Stimulated activated naive CD8-positive, alpha-beta T cell treated with anti-CD3 and anti-CD28 coated beads, Interleukin-15, amount 100 ng/mL, for 72 hours (primary cell): ENCODE results near the gene MRPL24.

Experiments
- ATAC-seq: fragments of 150-1000 bp; cut with Tn5 transposase; 2 replicates; pipeline ENCODE4 v1.10.0; 2021; ENCODE audit warnings: mild to moderate bottlenecking, moderate library complexity
- DNase-seq, 2 donors: peaks; one replicate each; pipeline ENCODE4 v3.0.0; 2021 to 2022
- H3K27ac Mint-ChIP-seq, 2 donors: one replicate each; pipeline ENCODE4 v1.8.0; 2022; ENCODE audit warnings: mild to moderate bottlenecking in 2 of 2, mixed read lengths in 2 of 2, moderate library complexity in 2 of 2
- H3K27me3 Mint-ChIP-seq: one replicate; pipeline ENCODE4 v1.8.0; 2022; ENCODE audit warnings: mixed read lengths
- H3K4me1 Mint-ChIP-seq: one replicate; pipeline ENCODE4 v1.8.0; 2022; ENCODE audit warnings: mild to moderate bottlenecking, mixed read lengths
- H3K4me3 Mint-ChIP-seq, 2 donors: one replicate each; pipeline ENCODE4 v1.8.0; 2022; ENCODE audit warnings: mild to moderate bottlenecking in 2 of 2, mixed read lengths in 2 of 2, moderate library complexity in 1 of 2
- H3K9me3 Mint-ChIP-seq, 2 donors: one replicate each; pipeline ENCODE4 v1.8.0; 2022; ENCODE audit warnings: mixed read lengths in 2 of 2

MRPL24 gene

GRCh38 chr1:156698995-156699394 is 41.9 kb downstream of the MRPL24 start:
- H3K9me3 Mint-ChIP-seq: no peaks in the 10 kb centered on the region
- DNase-seq (no peak), ATAC-seq (no peak)
- H3K27me3 Mint-ChIP-seq: peaks cover 65% of the 10 kb centered on the region
- H3K4me3 Mint-ChIP-seq: no peak overlapping the region
- H3K27ac Mint-ChIP-seq: no peak overlapping the region
- peaks cover 15% of the 10 kb centered on the region for H3K4me1 Mint-ChIP-seq

- Mint-ChIP-seq H3K4me1 (peaks cover 23% of the 10 kb centered on the region), H3K9me3 (no peaks in the 10 kb centered on the region), H3K4me3 (no peak overlapping the region), H3K27ac (no peak overlapping the region), H3K27me3 (peaks cover 66% of the 10 kb centered on the region)
- DNase-seq: no peak
- ATAC-seq: no peak
These were observed 43.4 kb downstream of the MRPL24 start for GRCh38 chr1:156697481-156697880.

- H3K27ac Mint-ChIP-seq: no peak overlapping the region
- H3K27me3 Mint-ChIP-seq: peaks cover 72% of the 10 kb centered on the region
- no peak for DNase-seq
- no peak overlapping the region for H3K4me3 Mint-ChIP-seq
- H3K9me3 Mint-ChIP-seq: no peaks in the 10 kb centered on the region
- peaks cover 31% of the 10 kb centered on the region for H3K4me1 Mint-ChIP-seq
- ATAC-seq: no peak
These were observed 44.1 kb downstream of the MRPL24 start for GRCh38 chr1:156696755-156697154.

- Mint-ChIP-seq H3K27me3 (peaks cover 77% of the 10 kb centered on the region), H3K4me1 (peaks cover 28% of the 10 kb centered on the region), H3K4me3 (no peak overlapping the region), H3K9me3 (no peaks in the 10 kb centered on the region), H3K27ac (no peak overlapping the region)
- ATAC-seq (no peak), DNase-seq (no peak)
These were observed 46.3 kb downstream of the MRPL24 start for GRCh38 chr1:156694690-156694962.

GRCh38 chr1:156693848-156694689 is 46.8 kb downstream of the MRPL24 start:
- peaks cover 77% of the 10 kb centered on the region for H3K27me3 Mint-ChIP-seq
- no peak overlapping the region for H3K27ac Mint-ChIP-seq
- no peaks in the 10 kb centered on the region for H3K9me3 Mint-ChIP-seq
- peaks cover 34% of the 10 kb centered on the region for H3K4me1 Mint-ChIP-seq
- H3K4me3 Mint-ChIP-seq: no peak overlapping the region
- ATAC-seq (no peak), DNase-seq (no peak)

- Mint-ChIP-seq H3K27ac (peak overlapping the region in 1 of 2 donors; percentile 52), H3K27me3 (peaks cover 76% of the 10 kb centered on the region), H3K4me3 (no peak overlapping the region), H3K4me1 (peaks cover 36% of the 10 kb centered on the region), H3K9me3 (no peaks in the 10 kb centered on the region)
- DNase-seq: no peak
- no peak for ATAC-seq
These were observed 47.7 kb downstream of the MRPL24 start for GRCh38 chr1:156692925-156693847.

- Mint-ChIP-seq H3K27me3 (peaks cover 76% of the 10 kb centered on the region), H3K9me3 (no peaks in the 10 kb centered on the region), H3K4me3 (no peak overlapping the region), H3K27ac (peak overlapping the region in 1 of 2 donors; percentile 23), H3K4me1 (peaks cover 36% of the 10 kb centered on the region)
- ATAC-seq: no peak
- no peak for DNase-seq
These were observed 48.4 kb downstream of the MRPL24 start for GRCh38 chr1:156692441-156692924.

DNA sequence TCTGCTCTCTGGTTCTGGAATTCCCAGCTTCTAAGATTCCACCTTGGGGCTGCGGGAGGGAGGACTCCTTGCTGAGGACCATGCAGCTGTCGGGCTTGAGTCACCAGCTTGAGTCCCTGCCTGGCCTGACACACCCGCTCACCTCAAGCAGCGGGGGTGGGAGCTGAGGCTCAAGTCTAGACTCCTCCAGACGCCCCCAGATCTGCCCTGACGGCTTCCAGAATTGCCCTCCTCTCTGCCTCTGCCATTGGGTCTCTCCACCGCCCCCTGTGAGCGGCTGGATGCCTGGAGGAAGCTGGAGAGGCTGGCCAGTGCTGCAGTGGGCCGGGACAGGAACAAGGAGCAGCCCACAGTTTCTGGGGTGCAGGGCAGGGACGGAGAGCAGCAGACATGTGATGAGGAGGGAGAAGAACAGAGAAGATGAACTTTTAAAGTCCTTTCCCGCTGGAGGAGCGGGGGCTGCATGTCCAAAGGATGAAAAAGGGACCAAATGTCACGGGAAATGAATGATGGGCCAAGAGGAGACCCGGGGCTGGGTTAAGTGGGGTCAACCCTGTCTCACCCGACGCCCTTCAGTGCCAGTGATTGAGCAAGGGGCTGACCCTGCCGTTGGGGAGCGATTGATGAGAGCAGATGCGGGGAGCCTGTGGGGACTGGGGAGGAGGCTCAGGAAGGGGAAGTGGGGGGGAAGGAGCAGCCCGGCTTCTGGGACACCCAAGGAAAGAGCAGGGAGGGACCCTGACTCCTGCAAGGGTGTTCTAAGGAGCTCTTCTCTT is 49.0 kb downstream of the MRPL24 start:
- Mint-ChIP-seq H3K9me3 (no peaks in the 10 kb centered on the region), H3K4me3 (no peak overlapping the region), H3K4me1 (peaks cover 36% of the 10 kb centered on the region), H3K27me3 (peaks cover 69% of the 10 kb centered on the region), H3K27ac (peak overlapping the region in 1 of 2 donors; percentile 57)
- no peak for ATAC-seq
- DNase-seq: no peak

DNA sequence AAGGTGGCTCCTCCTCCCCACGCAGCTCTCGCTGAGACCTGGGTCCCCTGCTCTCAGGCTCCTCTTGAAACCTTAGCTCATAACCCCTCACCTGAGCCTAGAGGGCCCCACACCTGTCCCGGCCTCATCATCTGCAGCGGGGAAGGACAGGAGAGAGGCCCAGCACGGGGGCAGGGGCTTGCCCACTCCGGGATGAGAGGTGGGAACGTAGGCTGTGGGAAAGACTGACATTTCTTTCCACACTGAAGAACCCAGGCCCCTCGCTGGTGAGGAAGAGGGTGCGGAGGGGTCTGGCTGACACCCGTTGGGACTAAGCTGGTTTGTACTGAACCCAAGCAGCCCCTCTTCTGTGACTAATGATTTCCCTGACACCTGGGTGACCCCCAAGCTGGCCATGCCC is 49.7 kb downstream of the MRPL24 start:
- DNase-seq (no peak), ATAC-seq (no peak)
- H3K4me1 Mint-ChIP-seq: peaks cover 36% of the 10 kb centered on the region
- H3K27ac Mint-ChIP-seq: no peak overlapping the region
- peaks cover 67% of the 10 kb centered on the region for H3K27me3 Mint-ChIP-seq
- no peaks in the 10 kb centered on the region for H3K9me3 Mint-ChIP-seq
- no peak overlapping the region for H3K4me3 Mint-ChIP-seq

- Mint-ChIP-seq H3K4me1 (peaks cover 36% of the 10 kb centered on the region), H3K27me3 (peaks cover 67% of the 10 kb centered on the region), H3K9me3 (no peaks in the 10 kb centered on the region), H3K27ac (no peak overlapping the region), H3K4me3 (no peak overlapping the region)
- ATAC-seq (no peak), DNase-seq (no peak)
These were observed 50.2 kb downstream of the MRPL24 start for GRCh38 chr1:156690675-156691036.

- ATAC-seq: no peak
- H3K27me3 Mint-ChIP-seq: peaks cover 67% of the 10 kb centered on the region
- H3K27ac Mint-ChIP-seq: no peak overlapping the region
- H3K9me3 Mint-ChIP-seq: no peaks in the 10 kb centered on the region
- peaks cover 36% of the 10 kb centered on the region for H3K4me1 Mint-ChIP-seq
- DNase-seq: no peak
- no peak overlapping the region for H3K4me3 Mint-ChIP-seq
These were observed 50.8 kb downstream of the MRPL24 start for GRCh38 chr1:156689953-156690674.

- DNase-seq (peak; percentile 80), ATAC-seq (peak; percentile 96)
- Mint-ChIP-seq H3K27ac (peak overlapping the region in 1 of 2 donors; percentile 86), H3K27me3 (peaks cover 69% of the 10 kb centered on the region), H3K4me3 (peak overlapping the region; percentile 48 to 74), H3K4me1 (peaks cover 42% of the 10 kb centered on the region), H3K9me3 (no peaks in the 10 kb centered on the region)
These were observed 51.6 kb downstream of the MRPL24 start for GRCh38 chr1:156689035-156689952.
